H1 (cell line): ENCODE data around the gene TMEM52B. TPM values are rescaled to one million over a fixed set of nuclear protein-coding genes. Genes with fewer than 3 reads are reported as not detected.

ENCODE experiments used
- CTCF ChIA-PET: fragments of 300-600 bp; sonication (Branson Sonifier 250); formaldehyde crosslinking; loops from one replicate; lab custom pipeline; 2021; ENCODE audit not compliant: partially characterized antibody; lab: Charles Lee
- POLR2A ChIA-PET: fragments of 300-600 bp; sonication (Branson Sonifier 250); formaldehyde crosslinking; loops from one replicate; lab custom pipeline; 2021; ENCODE audit warnings: inconsistent platforms; ENCODE audit not compliant: partially characterized antibody; lab: Charles Lee
- DNase-seq, 2 experiments: peaks; one replicate each; pipeline versions ENCODE4 v3.0.0 to v3.0.0-alpha.2; 2010 to 2022; ENCODE audit warnings: low spot score in 2 of 2, low read depth in 1 of 2, mixed read lengths in 1 of 2
- FAIRE-seq: peaks from 2 replicates; lab custom pipeline; 2011; peaks lifted over from hg19 to GRCh38; lab: Jason Lieb, UNC
- H2AFZ ChIP-seq: 2 replicates; pipeline ENCODE4 v1.8.1; 2012; ENCODE audit warnings: low read length, inconsistent platforms
- H2AK5ac ChIP-seq: 2 replicates; pipeline ENCODE4 v1.6.1; 2013; ENCODE audit warnings: low read depth, low read length
- H2BK120ac ChIP-seq: replicated peaks from 2 replicates; pipeline ENCODE3; 2013; ENCODE audit warnings: low read depth, low read length, inconsistent platforms
- H2BK12ac ChIP-seq: 2 replicates; pipeline ENCODE4 v1.6.1; 2013; ENCODE audit warnings: low read depth, low read length
- H2BK15ac ChIP-seq: 2 replicates; pipeline ENCODE4 v1.6.1; 2013; ENCODE audit warnings: low read length
- H2BK20ac ChIP-seq: 2 replicates; pipeline ENCODE4 v1.6.1; 2013; ENCODE audit warnings: low read length
- H2BK5ac ChIP-seq: 2 replicates; pipeline ENCODE4 v1.6.1; 2013; ENCODE audit warnings: low read depth, low read length
- H3K14ac ChIP-seq: 2 replicates; pipeline ENCODE4 v1.6.1; 2013; ENCODE audit warnings: inconsistent platforms; ENCODE audit not compliant: insufficient read length
- H3K18ac ChIP-seq: 2 replicates; pipeline ENCODE4 v1.6.1; 2013; ENCODE audit warnings: low read length; ENCODE audit errors: extremely low read depth
- H3K23ac ChIP-seq: 2 replicates; pipeline ENCODE4 v1.6.1; 2013; ENCODE audit warnings: inconsistent platforms; ENCODE audit not compliant: insufficient read length
- H3K23me2 ChIP-seq: 2 replicates; pipeline ENCODE4 v1.6.1; 2013; ENCODE audit warnings: low read depth, low read length
- H3K27ac ChIP-seq: 2 replicates; pipeline ENCODE4 v1.6.1; 2011; ENCODE audit warnings: low read depth, low read length, inconsistent platforms
- H3K27me3 ChIP-seq, 4 experiments: replicated peaks in 1 of 4; 1 replicate in 1 of 4; 2 replicates in 3 of 4; pipeline versions ENCODE4 v1.6.1 to v1.8.1; 2011 to 2013; ENCODE audit warnings: low read length in 3 of 4, mild to moderate bottlenecking in 3 of 4, inconsistent platforms in 2 of 4, mixed read lengths in 2 of 4, moderate library complexity in 1 of 4; ENCODE audit not compliant: control insufficient read depth in 3 of 4, insufficient read depth in 3 of 4; ENCODE audit errors: extremely low read depth in 1 of 4
- H3K36me3 ChIP-seq, 4 experiments: 2 replicates each; pipeline versions ENCODE4 v1.6.1 to v1.8.1; 2011 to 2013; ENCODE audit warnings: mild to moderate bottlenecking in 4 of 4, low read length in 3 of 4, moderate library complexity in 2 of 4, control low read depth in 1 of 4, inconsistent platforms in 1 of 4; ENCODE audit not compliant: insufficient read depth in 4 of 4, control insufficient read depth in 2 of 4
- H3K4ac ChIP-seq: replicated peaks from 2 replicates; pipeline ENCODE3; 2013; ENCODE audit warnings: low read length, low read depth, mixed read lengths, inconsistent platforms; ENCODE audit not compliant: insufficient read length
- H3K4me1 ChIP-seq, 4 experiments: replicated peaks in 1 of 4; 1 replicate in 1 of 4; 2 replicates in 3 of 4; pipeline versions ENCODE4 v1.6.1 to v1.8.1; 2011 to 2013; ENCODE audit warnings: low read length in 3 of 4, inconsistent platforms in 2 of 4, mixed read lengths in 1 of 4; ENCODE audit not compliant: insufficient read depth in 4 of 4, control insufficient read depth in 3 of 4
- H3K4me2 ChIP-seq, 2 experiments: 2 replicates each; pipeline versions ENCODE4 v1.6.1 to v1.8.1; 2011 to 2013; ENCODE audit warnings: low read depth in 2 of 2, low read length in 2 of 2, control low read depth in 1 of 2, inconsistent platforms in 1 of 2, mild to moderate bottlenecking in 1 of 2; ENCODE audit not compliant: insufficient read depth in 1 of 2
- H3K4me3 ChIP-seq, 4 experiments: fragments of 200-600, 300-600 bp in 1 of 4; sonication (generic), shearing (Covaris generic), sonication (Bioruptor Twin) in 1 of 4; 2 replicates each; pipeline versions ENCODE4 v1.5.1 to v1.8.1; 2011 to 2016; ENCODE audit warnings: low read length in 4 of 4, low read depth in 3 of 4, control low read depth in 2 of 4, inconsistent platforms in 2 of 4, mild to moderate bottlenecking in 2 of 4, mixed read lengths in 1 of 4, moderate library complexity in 1 of 4; ENCODE audit not compliant: insufficient read depth in 2 of 4; ENCODE audit errors: extremely low read depth in 1 of 4
- H3K56ac ChIP-seq: replicated peaks from 2 replicates; pipeline ENCODE3; 2013; ENCODE audit warnings: low read depth, mild to moderate bottlenecking, mixed read lengths, low read length, inconsistent platforms; ENCODE audit not compliant: insufficient read length
- H3K79me1 ChIP-seq: 2 replicates; pipeline ENCODE4 v1.6.1; 2013; ENCODE audit warnings: low read depth, low read length, control low read depth
- H3K79me2 ChIP-seq, 2 experiments: 2 replicates each; pipeline versions ENCODE4 v1.6.1 to v1.8.1; 2012 to 2013; ENCODE audit warnings: low read length in 2 of 2, mild to moderate bottlenecking in 2 of 2, inconsistent platforms in 1 of 2; ENCODE audit not compliant: insufficient read depth in 2 of 2, control insufficient read depth in 1 of 2
- H3K9ac ChIP-seq, 4 experiments: replicated peaks in 1 of 4; 1 replicate in 1 of 4; 2 replicates in 3 of 4; pipeline versions ENCODE4 v1.6.1 to v1.8.1; 2011 to 2013; ENCODE audit warnings: low read depth in 3 of 4, low read length in 3 of 4, control low read depth in 2 of 4, mild to moderate bottlenecking in 2 of 4, moderate library complexity in 2 of 4, inconsistent platforms in 1 of 4; ENCODE audit errors: extremely low read depth in 1 of 4
- H3K9me3 ChIP-seq, 2 experiments: 2 replicates each; pipeline versions ENCODE4 v1.6.1 to v1.8.1; 2012 to 2013; ENCODE audit warnings: mild to moderate bottlenecking in 2 of 2, moderate library complexity in 2 of 2, control low read depth in 1 of 2, inconsistent platforms in 1 of 2, low read depth in 1 of 2, low read length in 1 of 2, mixed read lengths in 1 of 2; ENCODE audit not compliant: insufficient read depth in 2 of 2
- H4K20me1 ChIP-seq, 2 experiments: replicated peaks in 1 of 2; 2 replicates each; pipeline versions ENCODE3 to v1.8.1; 2011 to 2013; ENCODE audit warnings: inconsistent platforms in 2 of 2, low read length in 2 of 2, mild to moderate bottlenecking in 1 of 2; ENCODE audit not compliant: insufficient read depth in 2 of 2, control insufficient read depth in 1 of 2
- H4K5ac ChIP-seq: 2 replicates; pipeline ENCODE4 v1.6.1; 2013; ENCODE audit warnings: low read length, low read depth, mixed read lengths, inconsistent platforms; ENCODE audit not compliant: insufficient read length
- H4K8ac ChIP-seq: 2 replicates; pipeline ENCODE4 v1.8.0; 2013; ENCODE audit warnings: mild to moderate bottlenecking, moderate library complexity, low read length, inconsistent platforms; ENCODE audit not compliant: insufficient read depth; ENCODE audit errors: extremely low read depth
- H4K91ac ChIP-seq: replicated peaks from 2 replicates; pipeline ENCODE3; 2013; ENCODE audit warnings: low read length, mixed read lengths, inconsistent platforms; ENCODE audit not compliant: insufficient read length
- ASH2L ChIP-seq: fragments of 200-600, 300-600 bp; sonication (generic); IDR thresholded peaks from one replicate; pipeline ENCODE4 v1.7.1; 2017; ENCODE audit warnings: low read length
- CBX8 ChIP-seq: fragments of 300-800, 300-1000 bp; sonication (generic); IDR thresholded peaks from 2 replicates; pipeline ENCODE4 v1.7.1; 2016; ENCODE audit warnings: low read depth, low read length, borderline replicate concordance
- EGR1 ChIP-seq: IDR thresholded peaks from 2 replicates; pipeline ENCODE4 v1.6.1; 2011; ENCODE audit warnings: low read depth, low read length, borderline replicate concordance
- RAD21 ChIP-seq, 2 experiments: IDR thresholded peaks in 1 of 2; conservative IDR thresholded peaks in 1 of 2; 2 replicates each; pipeline ENCODE4 v1.6.1; 2011; ENCODE audit warnings: low read depth in 2 of 2, low read length in 2 of 2, improper control_type of control experiment in 1 of 2, inconsistent platforms in 1 of 2, mild to moderate bottlenecking in 1 of 2, moderate library complexity in 1 of 2
- RFX5 ChIP-seq: IDR thresholded peaks from 2 replicates; pipeline ENCODE4 v1.6.1; 2011; ENCODE audit warnings: low read depth, low read length, improper control_type of control experiment, borderline replicate concordance
- RNF2 ChIP-seq: fragments of 200-900, 300-1000 bp; sonication (generic); IDR thresholded peaks from 2 replicates; pipeline ENCODE4 v1.7.1; 2016; ENCODE audit warnings: borderline replicate concordance, low read depth, mild to moderate bottlenecking, antibody characterized with exemption, low read length; ENCODE audit not compliant: poor library complexity, severe bottlenecking; ENCODE audit errors: missing control alignments
- RXRA ChIP-seq: IDR thresholded peaks from 2 replicates; pipeline ENCODE4 v1.6.1; 2011; ENCODE audit warnings: low read depth, mild to moderate bottlenecking, low read length, moderate library complexity; ENCODE audit not compliant: insufficient read depth
- SIN3A ChIP-seq, 2 experiments: IDR thresholded peaks in 1 of 2; conservative IDR thresholded peaks in 1 of 2; 2 replicates each; pipeline ENCODE4 v1.6.1; 2011 to 2012; ENCODE audit warnings: low read length in 2 of 2, improper control_type of control experiment in 1 of 2, low read depth in 1 of 2, mild to moderate bottlenecking in 1 of 2
- SIRT6 ChIP-seq: IDR thresholded peaks from one replicate; pipeline ENCODE4 v1.7.1; 2012; ENCODE audit warnings: low read length, inconsistent platforms
- YY1 ChIP-seq: IDR thresholded peaks from 2 replicates; pipeline ENCODE4 v1.6.1; 2011; ENCODE audit warnings: low read depth, mild to moderate bottlenecking, low read length
- WGBS, 2 experiments: shearing (Covaris generic) in 1 of 2; methylation state at CpG; one replicate each; pipeline versions ENCODE4 v1.1.6 to v1.1.7; 2013 to 2015; ENCODE audit warnings: low lambda C conversion rate in 2 of 2, mixed read lengths in 2 of 2, inconsistent platforms in 1 of 2, low coverage in 1 of 2, missing lambda C conversion rate in 1 of 2; ENCODE audit not compliant: insufficient replicate concordance in 2 of 2, insufficient coverage in 1 of 2, insufficient read length in 1 of 2; ENCODE audit errors: extremely low coverage in 1 of 2, missing lambda C conversion rate in 1 of 2; 5-methylcytosine and 5-hydroxymethylcytosine counted together
- polyA plus RNA-seq, 7 experiments: library from polyadenylated mRNA; depleted of rRNA in 3 of 7; stranded (reverse) in 5 of 7; unstranded in 2 of 7; fragments of >200 nt in 5 of 7; fragments of 200-250 nt in 2 of 7; gene quantifications; 1 replicate in 5 of 7; 2 replicates in 1 of 7; 4 replicates in 1 of 7; pipeline versions ENCODE4 v1.2.1 to v1.2.3, GENCODE V29; 2011 to 2013; ENCODE audit warnings: missing spikeins in 2 of 7, mixed read lengths in 2 of 7
- total RNA-seq: library from RNA; stranded (reverse); fragmentation: NEBNext Ultra II Directional; extraction: Animal tissue kit (Norgen Biotek cat#: 25700); gene quantifications from 2 replicates; pipeline ENCODE4 v1.2.1, GENCODE V29; 2021

TMEM52B gene
- total and polyA plus RNA-seq, 2 of the 8 experiments (the other 6 are each of a cell fraction or from before 2014, with no cell fraction given), result not detected

- H2AK5ac ChIP-seq, result no peak overlapping the region
- H2BK15ac ChIP-seq, result no peak overlapping the region
- no peak overlapping the region for H3K4me3 ChIP-seq
- no peaks in the 10 kb centered on the region for H3K27me3 ChIP-seq
- no peak for DNase-seq
- H3K56ac ChIP-seq, result no peak overlapping the region
- no peak overlapping the region for H3K18ac ChIP-seq
- H3K4me2 ChIP-seq, result no peak overlapping the region
- no peak overlapping the region for H4K5ac ChIP-seq
- TF ChIP-seq RAD21 (IDR thresholded peaks at IDR 0.05 in 1 of 2, conservative IDR thresholded peaks at IDR 0.05 in 1 of 2; ENCODE audit: low read depth in 2 of 2, low read length in 2 of 2) (no peak), SIRT6 (no peak), ASH2L (no peak), EGR1 (no peak), CBX8 (no peak), RNF2 (no peak), YY1 (no peak), SIN3A (conservative IDR thresholded peaks at IDR 0.05 in 1 of 2, IDR thresholded peaks at IDR 0.05 in 1 of 2; ENCODE audit: low read depth in 1 of 2, low read length in 2 of 2) (no peak), RFX5 (no peak), RXRA (no peak)
- H2AFZ ChIP-seq, result no peak overlapping the region
- no peak overlapping the region for H2BK20ac ChIP-seq
- H3K9ac ChIP-seq, result no peak overlapping the region
- H3K14ac ChIP-seq, result no peak overlapping the region
- no peaks in the 10 kb centered on the region for H3K23me2 ChIP-seq
- H3K4me1 ChIP-seq, result 0 out of 7 replicates have a peak, but pooled peaks cover 0 to 2% (median 0%) of the 10 kb centered on the region in 4 experiments
- no peak overlapping the region for H2BK12ac ChIP-seq
- no peak overlapping the region for H3K27ac ChIP-seq
- H2BK5ac ChIP-seq, result no peak overlapping the region
- H3K79me1 ChIP-seq, result no peaks in the 10 kb centered on the region
- no peak overlapping the region for H3K23ac ChIP-seq
- H4K91ac ChIP-seq, result no peak overlapping the region
- no peaks in the 10 kb centered on the region for H3K36me3 ChIP-seq
- no peak overlapping the region for H3K4ac ChIP-seq
- H4K20me1 ChIP-seq, result no peaks in the 10 kb centered on the region
- no peak overlapping the region for H2BK120ac ChIP-seq
- no peaks in the 10 kb centered on the region for H3K9me3 ChIP-seq
- CTCF ChIA-PET, result interaction anchor here (0.9 to 2.2 kb wide), 2 partner anchors 14 to 57 kb away, joined by 4 to 5 read pairs; no protein-coding TSS in a partner anchor
- H4K8ac ChIP-seq, result no peak overlapping the region
- no peaks in the 10 kb centered on the region for H3K79me2 ChIP-seq
- FAIRE-seq, result no peak
- WGBS, 2 experiments, result 93% methylated on average over 10 of the region's 10 CpGs; no CpG with 5 or more reads in 1 of the 2 experiments
- POLR2A ChIA-PET, result no interaction called here
Measured at GRCh38 chr12:10196210-10196609, 17.4 kb downstream of the TMEM52B start.
